GM12878 (cell line): ENCODE data around the gene RPS10. TPM values are rescaled to one million over a fixed set of nuclear protein-coding genes. Genes with fewer than 3 reads are reported as not detected.

Experiments
- ATAC-seq: fragments of 200-7000 bp; cut with Tn5 transposase; 3 replicates; pipeline ENCODE4 v1.9.1; 2020; ENCODE audit warnings: mild to moderate bottlenecking, moderate library complexity
- BruUV-seq: library from RNA; stranded (reverse); fragments of 400-500 nt; replicated peaks from 2 replicates; lab custom pipeline; 2021; lab: Mats Ljungman, UMichigan
- CTCF ChIA-PET: fragments of 300-600 bp; sonication (Branson Sonifier 250); formaldehyde crosslinking; extraction: SDS; loops from one replicate; lab custom pipeline; 2021; ENCODE audit warnings: inconsistent platforms; lab: Yijun Ruan, JAX
- POLR2A ChIA-PET: fragments of 350-600 bp; formaldehyde crosslinking; extraction: SDS; loops from one replicate; lab custom pipeline; 2021; ENCODE audit warnings: inconsistent platforms; lab: Charles Lee
- RAD21 ChIA-PET: fragments of 300-600 bp; sonication (Branson Sonifier 250); formaldehyde crosslinking; loops from one replicate; lab custom pipeline; 2023; ENCODE audit warnings: antibody characterized with exemption; ENCODE audit not compliant: unreplicated experiment; lab: Charles Lee
- SMC1A ChIA-PET: fragments of 300-600 bp; sonication (Branson Sonifier 250); formaldehyde crosslinking; loops from one replicate; lab custom pipeline; 2023; ENCODE audit not compliant: unreplicated experiment, uncharacterized antibody; lab: Charles Lee
- DNase-seq: peaks from one replicate; pipeline ENCODE4 v3.0.0-alpha.2; 2011; ENCODE audit warnings: low read depth, low spot score
- FAIRE-seq: peaks from 3 replicates; lab custom pipeline; 2011; peaks lifted over from hg19 to GRCh38; lab: Jason Lieb, UNC
- H2AFZ ChIP-seq: 2 replicates; pipeline ENCODE4 v1.6.0; 2011; ENCODE audit warnings: low read depth, low read length, control low read depth; ENCODE audit not compliant: control insufficient read depth
- H3K27ac ChIP-seq: 2 replicates; pipeline ENCODE4 v1.5.1; 2011; ENCODE audit warnings: control low read depth; ENCODE audit not compliant: control insufficient read depth, insufficient read depth
- H3K27me3 ChIP-seq, 2 experiments: replicated peaks in 1 of 2; 2 replicates each; pipeline versions ENCODE4 v1.6.0 to v1.6.1; 2011; ENCODE audit warnings: low read length in 1 of 2; ENCODE audit not compliant: control insufficient read depth in 2 of 2, insufficient read depth in 2 of 2
- H3K36me3 ChIP-seq, 2 experiments: 2 replicates each; pipeline ENCODE4 v1.5.1; 2011; ENCODE audit warnings: low read length in 1 of 2; ENCODE audit not compliant: control insufficient read depth in 2 of 2, insufficient read depth in 2 of 2
- H3K4me1 ChIP-seq: 2 replicates; pipeline ENCODE4 v1.6.1; 2011; ENCODE audit warnings: mild to moderate bottlenecking, low read length, moderate library complexity, mixed read lengths; ENCODE audit not compliant: control insufficient read depth, insufficient read depth
- H3K4me2 ChIP-seq: 2 replicates; pipeline ENCODE4 v1.6.0; 2011; ENCODE audit warnings: control low read depth; ENCODE audit not compliant: control insufficient read depth, insufficient read depth
- H3K4me3 ChIP-seq: fragments of 200-600 bp; sonication (generic); 2 replicates; pipeline ENCODE4 v1.5.1; 2016
- H3K79me2 ChIP-seq: 2 replicates; pipeline ENCODE4 v1.6.0; 2011; ENCODE audit warnings: low read length; ENCODE audit not compliant: control insufficient read depth, insufficient read depth
- H3K9ac ChIP-seq: 2 replicates; pipeline ENCODE4 v1.8.0; 2011; ENCODE audit warnings: low read length, control low read depth, mixed read lengths; ENCODE audit not compliant: control insufficient read depth, insufficient read depth
- H3K9me3 ChIP-seq: replicated peaks from 3 replicates; pipeline ENCODE4 v1.5.1; 2011; ENCODE audit warnings: mild to moderate bottlenecking, low read length; ENCODE audit not compliant: control insufficient read depth, insufficient read depth
- H4K20me1 ChIP-seq: 2 replicates; pipeline ENCODE4 v1.6.0; 2011; ENCODE audit not compliant: control insufficient read depth, insufficient read depth
- NR2F1 ChIP-seq: fragments of 450-650 bp; conservative IDR thresholded peaks from 2 replicates; pipeline ENCODE4 v1.6.1; 2017; ENCODE audit warnings: mild to moderate bottlenecking
- TCF3 ChIP-seq: IDR thresholded peaks from 2 replicates; pipeline ENCODE4 v1.6.1; 2012; ENCODE audit warnings: low read depth, mild to moderate bottlenecking, low read length, borderline replicate concordance; ENCODE audit not compliant: insufficient read depth
- WGBS: methylation state at CpG from one replicate; pipeline ENCODE4 v1.1.6; 2016; ENCODE audit warnings: low lambda C conversion rate; ENCODE audit not compliant: insufficient replicate concordance, insufficient coverage; ENCODE audit errors: missing lambda C conversion rate; 5-methylcytosine and 5-hydroxymethylcytosine counted together
- in situ Hi-C: fragments of 300-500 bp; cut with MboI; formaldehyde crosslinking; loops from 9 replicates; pipeline ENCODE4 v1.14.3; 2018; ENCODE audit warnings: mixed read lengths
- intact Hi-C: fragments of 100-400 bp; cut with micrococcal nuclease; formaldehyde crosslinking; loops from one replicate; pipeline ENCODE4 v1.14.2; 2022; ENCODE audit not compliant: unreplicated experiment
- polyA plus RNA-seq, 11 experiments: library from polyadenylated mRNA; depleted of rRNA in 4 of 11; unstranded in 6 of 11; stranded (reverse) in 5 of 11; fragments of >200 nt; fragmentation: Nextera tagmentation in 4 of 11; fragmentation: Illumina TruSeq in 1 of 11; extraction: Ambion mirVana in 4 of 11; extraction: Trizol in 1 of 11; gene quantifications; 1 replicate in 1 of 11; 2 replicates in 10 of 11; pipeline versions ENCODE4 v1.2.1 to v1.2.3, GENCODE V29; 2011 to 2016; ENCODE audit warnings: inconsistent platforms in 2 of 11, missing spikeins in 2 of 11, low read depth in 1 of 11
- total RNA-seq, 4 experiments: library from RNA; depleted of rRNA in 3 of 4; stranded (reverse); fragments of >200 nt in 3 of 4; fragmentation: Illumina TruSeq in 1 of 4; extraction: Trizol in 1 of 4; gene quantifications; 2 replicates each; pipeline versions ENCODE4 v1.2.1 to v1.2.3, GENCODE V29; 2013 to 2021

The RPS10 gene
- total and polyA plus RNA-seq, 10 of the 15 experiments (the other 5 are each of a cell fraction or from before 2014, with no cell fraction given): 1,546 to 3,970 (median 2,813) TPM

DNA sequence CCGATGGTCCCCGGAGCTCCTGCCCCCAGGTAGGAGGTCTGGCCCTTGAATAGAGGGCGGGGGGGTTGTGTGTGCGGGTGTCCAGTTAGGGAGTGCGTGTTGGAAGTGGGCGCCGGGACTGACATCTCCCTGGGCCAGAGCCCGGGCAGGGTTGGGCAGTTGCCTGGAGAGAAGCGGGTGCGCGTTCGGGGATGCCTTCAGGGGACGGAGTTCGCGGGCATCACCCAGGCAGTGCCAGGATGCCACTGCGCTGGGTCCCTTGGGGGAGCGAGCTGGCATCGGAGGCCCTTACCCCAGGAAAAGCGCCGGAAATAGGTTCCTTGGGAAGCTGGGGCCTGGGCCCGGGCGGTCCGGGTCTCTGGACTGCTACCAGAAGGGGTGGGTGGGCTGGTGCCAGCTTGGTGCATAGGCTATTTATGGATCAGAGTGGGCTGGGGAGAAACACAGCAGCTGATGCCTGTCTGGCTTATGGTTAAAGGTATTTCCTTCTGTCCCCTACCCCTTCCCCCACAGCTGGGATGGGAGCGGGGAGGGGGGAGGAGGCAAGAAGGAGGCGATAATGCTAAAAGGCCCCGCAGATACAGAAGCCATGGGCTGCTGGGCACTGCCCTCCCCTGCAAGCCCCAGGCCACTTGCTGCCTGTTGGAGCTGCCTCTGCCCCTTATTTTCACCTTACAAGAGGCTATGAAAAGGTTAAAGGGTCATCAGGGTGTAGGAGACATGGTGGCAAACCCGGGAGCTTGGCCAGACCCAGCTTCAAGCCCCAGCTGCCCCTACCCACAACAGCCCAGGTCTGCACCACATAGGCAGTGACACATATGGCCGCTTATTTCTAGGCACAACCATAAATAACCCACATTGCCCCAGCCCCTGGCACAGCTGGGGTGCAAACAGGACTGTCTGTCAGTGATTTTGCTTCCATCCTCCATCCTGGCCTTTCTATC is 40.6 kb upstream of the RPS10 start:
- peak overlapping the region; percentile 68; the same call in 1 of the 2 replicates for H3K4me2 ChIP-seq
- ATAC-seq (no peak), DNase-seq (no peak), FAIRE-seq (no peak)
- no peaks in the 10 kb centered on the region for H3K36me3 ChIP-seq
- H3K79me2 ChIP-seq: no peaks in the 10 kb centered on the region
- intact Hi-C loops (no loop called here), in situ Hi-C loops (no loop called here)
- no TSS peak for BruUV-seq
- H3K4me1 ChIP-seq: peaks cover 13% of the 10 kb centered on the region
- H2AFZ ChIP-seq: peak overlapping the region; percentile 58; the same call in 1 of the 2 replicates
- ChIA-PET POLR2A (interaction anchor here (1.5 to 1.6 kb wide), 2 partner anchors 8 to 10 kb away, joined by 3 to 6 read pairs; no protein-coding TSS in a partner anchor), SMC1A (interaction anchor here (1.0 to 1.6 kb wide), 4 partner anchors 9 to 739 kb away, joined by 3 to 4 read pairs (median 3); no protein-coding TSS in a partner anchor), RAD21 (interaction anchor here (1.2 to 2.4 kb wide), 3 partner anchors 9 to 143 kb away, joined by 3 to 7 read pairs (median 5); no protein-coding TSS in a partner anchor), CTCF (interaction anchor here (1.1 to 2.9 kb wide), 3 partner anchors 143 to 170 kb away, joined by 3 to 7 read pairs (median 3); no protein-coding TSS in a partner anchor)
- H3K9ac ChIP-seq: no peak overlapping the region
- H3K9me3 ChIP-seq: no peaks in the 10 kb centered on the region
- H3K4me3 ChIP-seq: peak overlapping the region; percentile 50; the same call in 1 of the 2 replicates
- H4K20me1 ChIP-seq: no peaks in the 10 kb centered on the region
- peaks cover 0 to 3% of the 10 kb centered on the region in 2 experiments; a peak in 2 of 4 replicates for H3K27me3 ChIP-seq
- 61% methylated on average over 27 of the region's 28 CpGs for WGBS
- TF ChIP-seq TCF3: no peak
- peak; percentile 57; the same call in 1 of the 2 replicates for TF ChIP-seq NR2F1
- H3K27ac ChIP-seq: no peak overlapping the region
